ENCODE results near the gene CRY2. TPM values are rescaled to one million over a fixed set of nuclear protein-coding genes. Genes with fewer than 3 reads are reported as not detected.
"Not testable (repeated sequence)": the region's sequence is repeated elsewhere in the genome, so short reads cannot be mapped to it uniquely, and the experiment has no call there.

The CRY2 gene
- total RNA-seq, 2 donors from 2014 or later: 24.6 to 65.9 TPM

DNA sequence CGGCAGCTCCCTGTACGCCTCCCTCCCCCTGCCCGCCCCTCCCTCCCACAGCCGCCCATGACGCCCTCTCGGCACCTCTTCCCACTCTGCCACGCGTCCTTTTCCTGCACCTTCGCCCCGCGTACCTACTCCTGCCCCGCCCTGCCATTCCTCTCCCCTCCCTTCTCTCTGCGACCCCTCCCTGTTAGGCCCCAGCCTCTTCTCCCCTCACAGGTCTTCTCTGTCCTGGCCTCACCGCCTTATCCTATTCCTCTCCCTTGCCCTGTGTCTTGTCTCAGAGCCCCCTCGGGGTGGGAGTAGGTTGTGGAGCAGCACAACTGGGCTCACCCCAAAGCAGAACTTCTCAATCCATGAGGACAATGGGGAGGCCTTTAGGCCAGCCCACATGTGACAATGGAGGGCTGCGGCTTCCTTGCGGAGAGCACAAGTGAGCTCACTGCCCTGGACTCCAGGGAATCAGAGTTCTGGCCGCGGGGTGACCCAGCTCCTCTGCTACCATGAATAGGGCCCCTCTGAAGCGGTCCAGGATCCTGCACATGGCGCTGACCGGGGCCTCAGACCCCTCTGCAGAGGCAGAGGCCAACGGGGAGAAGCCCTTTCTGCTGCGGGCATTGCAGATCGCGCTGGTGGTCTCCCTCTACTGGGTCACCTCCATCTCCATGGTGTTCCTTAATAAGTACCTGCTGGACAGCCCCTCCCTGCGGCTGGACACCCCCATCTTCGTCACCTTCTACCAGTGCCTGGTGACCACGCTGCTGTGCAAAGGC, 41.8 kb upstream of the CRY2 start:
- Histone ChIP-seq H3K4me1 (peaks cover 40% of the 10 kb centered on the region), H3K36me3 (replicated peaks in 1 of 2; ENCODE audit: insufficient read depth in 1 of 2, low read depth in 2 of 2) (no peaks in the 10 kb centered on the region), H3K27me3 (no peaks in the 10 kb centered on the region), H3K9me3 (no peaks in the 10 kb centered on the region), H3K27ac (peak overlapping the region; percentile 86 to 95 (median 91)), H3K4me3 (peak overlapping the region; percentile 59)
- intact Hi-C loops (cut with DNase I): no loop called here
- DNase-seq (peak; percentile 49 to 57 (median 50)), ATAC-seq (peak; percentile 56)
- no peak for TF ChIP-seq POLR2A (IDR thresholded peaks at IDR 0.05)
- TF ChIP-seq, protein P1, sequence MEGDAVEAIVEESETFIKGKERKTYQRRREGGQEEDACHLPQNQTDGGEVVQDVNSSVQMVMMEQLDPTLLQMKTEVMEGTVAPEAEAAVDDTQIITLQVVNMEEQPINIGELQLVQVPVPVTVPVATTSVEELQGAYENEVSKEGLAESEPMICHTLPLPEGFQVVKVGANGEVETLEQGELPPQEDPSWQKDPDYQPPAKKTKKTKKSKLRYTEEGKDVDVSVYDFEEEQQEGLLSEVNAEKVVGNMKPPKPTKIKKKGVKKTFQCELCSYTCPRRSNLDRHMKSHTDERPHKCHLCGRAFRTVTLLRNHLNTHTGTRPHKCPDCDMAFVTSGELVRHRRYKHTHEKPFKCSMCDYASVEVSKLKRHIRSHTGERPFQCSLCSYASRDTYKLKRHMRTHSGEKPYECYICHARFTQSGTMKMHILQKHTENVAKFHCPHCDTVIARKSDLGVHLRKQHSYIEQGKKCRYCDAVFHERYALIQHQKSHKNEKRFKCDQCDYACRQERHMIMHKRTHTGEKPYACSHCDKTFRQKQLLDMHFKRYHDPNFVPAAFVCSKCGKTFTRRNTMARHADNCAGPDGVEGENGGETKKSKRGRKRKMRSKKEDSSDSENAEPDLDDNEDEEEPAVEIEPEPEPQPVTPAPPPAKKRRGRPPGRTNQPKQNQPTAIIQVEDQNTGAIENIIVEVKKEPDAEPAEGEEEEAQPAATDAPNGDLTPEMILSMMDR (IDR thresholded peaks at IDR 0.05): no peak
- 8 to 11% methylated on average over 22 to 27 of the region's 29 CpGs for WGBS, 2 donors

DNA sequence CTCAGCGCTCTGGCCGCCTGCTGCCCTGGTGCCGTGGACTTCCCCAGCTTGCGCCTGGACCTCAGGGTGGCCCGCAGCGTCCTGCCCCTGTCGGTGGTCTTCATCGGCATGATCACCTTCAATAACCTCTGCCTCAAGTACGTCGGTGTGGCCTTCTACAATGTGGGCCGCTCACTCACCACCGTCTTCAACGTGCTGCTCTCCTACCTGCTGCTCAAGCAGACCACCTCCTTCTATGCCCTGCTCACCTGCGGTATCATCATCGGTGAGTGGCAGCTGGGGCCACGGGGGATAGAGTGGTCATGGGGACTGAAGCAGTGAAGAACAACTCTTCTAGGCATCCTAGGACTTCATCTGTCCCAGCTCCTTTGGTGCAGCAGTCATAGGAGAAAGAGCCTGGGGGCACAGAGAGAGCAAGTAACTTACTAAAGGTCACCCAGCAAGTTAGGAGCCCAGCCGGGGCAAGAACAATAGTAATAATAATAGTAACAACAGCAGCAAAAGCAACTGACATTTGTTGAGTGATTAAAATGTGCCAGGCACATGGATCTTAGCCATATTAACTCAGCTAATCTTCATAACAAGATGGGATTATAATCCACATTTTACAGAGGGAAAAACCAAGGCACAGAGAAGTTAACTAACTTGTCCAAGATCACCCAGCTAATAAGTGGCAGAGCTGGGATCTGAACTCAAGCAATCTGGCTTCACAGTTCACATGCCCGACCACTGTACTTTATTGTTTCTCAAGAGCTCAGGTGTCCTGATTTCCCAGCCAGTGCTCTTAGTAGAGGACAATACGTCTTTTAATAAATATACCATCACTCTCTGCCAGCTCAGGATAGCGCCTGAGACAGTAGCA, 41.0 kb upstream of the CRY2 start:
- H3K27me3 ChIP-seq: no peaks in the 10 kb centered on the region
- 39 to 43% methylated on average over 16 to 20 of the region's 20 CpGs for WGBS, 2 donors
- H3K27ac ChIP-seq: peak overlapping the region in 2 of 4 donors; percentile 86 to 95
- peaks cover 0 to 8% of the 10 kb centered on the region in 2 donors for H3K36me3 ChIP-seq (replicated peaks in 1 of 2; ENCODE audit: insufficient read depth in 1 of 2, low read depth in 2 of 2)
- intact Hi-C loops (cut with DNase I): no loop called here
- peaks cover 40% of the 10 kb centered on the region for H3K4me1 ChIP-seq
- H3K9me3 ChIP-seq: no peaks in the 10 kb centered on the region
- DNase-seq (peak in 1 of 4 donors; percentile 25), ATAC-seq (no peak)
- peak overlapping the region; percentile 59 for H3K4me3 ChIP-seq
- TF ChIP-seq, protein P1 (IDR thresholded peaks at IDR 0.05): no peak
- no peak for TF ChIP-seq POLR2A (IDR thresholded peaks at IDR 0.05)

DNA sequence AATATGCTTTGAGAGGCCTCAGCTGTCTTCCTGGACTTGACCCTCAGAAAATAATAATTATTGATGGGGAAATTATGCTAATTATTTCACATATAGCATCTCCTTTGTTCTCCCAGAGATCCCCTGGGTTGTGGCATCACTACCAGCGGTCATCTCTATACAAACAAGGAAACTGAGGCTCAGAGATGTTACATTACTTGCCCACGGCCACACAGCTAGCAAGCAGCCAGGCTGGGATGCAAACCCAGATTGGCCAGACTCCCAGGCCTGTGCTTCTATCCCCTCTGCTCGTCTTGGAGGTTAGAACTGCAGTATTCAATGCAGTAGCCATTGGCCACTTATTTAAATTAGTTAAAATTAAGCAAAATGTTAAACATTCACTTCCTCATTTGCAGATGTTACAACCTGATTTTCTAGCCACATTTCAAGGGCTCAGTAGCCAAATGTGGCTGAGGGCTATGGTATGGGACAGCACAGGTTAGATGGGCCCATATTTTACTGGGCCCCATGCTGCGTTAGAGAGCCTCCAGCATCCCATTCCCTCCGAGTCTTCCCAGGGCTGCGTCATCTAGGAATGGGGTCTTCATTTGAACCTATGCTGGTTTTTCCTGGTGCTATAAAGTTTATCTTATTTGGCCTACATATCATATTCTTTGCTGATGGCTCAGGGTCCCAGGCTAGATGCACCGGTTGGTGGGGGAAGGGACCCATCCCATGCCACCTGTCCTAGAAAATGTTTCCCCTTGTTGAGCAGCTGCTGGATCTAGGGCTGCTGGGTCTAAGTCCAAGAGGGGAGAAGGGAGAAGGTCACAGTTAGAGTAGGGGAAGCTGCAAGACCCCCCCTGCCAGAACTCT, 40.1 kb upstream of the CRY2 start:
- intact Hi-C loops (cut with DNase I): no loop called here
- Histone ChIP-seq H3K9me3 (no peaks in the 10 kb centered on the region), H3K4me3 (no peak overlapping the region), H3K27me3 (no peaks in the 10 kb centered on the region), H3K36me3 (replicated peaks in 1 of 2; ENCODE audit: insufficient read depth in 1 of 2, low read depth in 2 of 2) (peaks cover 0 to 11% of the 10 kb centered on the region in 2 donors), H3K4me1 (peaks cover 40% of the 10 kb centered on the region), H3K27ac (no peak overlapping the region)
- DNase-seq: no peak
- WGBS, 2 donors: 52 to 61% methylated on average over 7 of the region's 7 CpGs
- TF ChIP-seq, protein P1 (IDR thresholded peaks at IDR 0.05): no peak
- TF ChIP-seq POLR2A (IDR thresholded peaks at IDR 0.05): no peak
- ATAC-seq: no peak

DNA sequence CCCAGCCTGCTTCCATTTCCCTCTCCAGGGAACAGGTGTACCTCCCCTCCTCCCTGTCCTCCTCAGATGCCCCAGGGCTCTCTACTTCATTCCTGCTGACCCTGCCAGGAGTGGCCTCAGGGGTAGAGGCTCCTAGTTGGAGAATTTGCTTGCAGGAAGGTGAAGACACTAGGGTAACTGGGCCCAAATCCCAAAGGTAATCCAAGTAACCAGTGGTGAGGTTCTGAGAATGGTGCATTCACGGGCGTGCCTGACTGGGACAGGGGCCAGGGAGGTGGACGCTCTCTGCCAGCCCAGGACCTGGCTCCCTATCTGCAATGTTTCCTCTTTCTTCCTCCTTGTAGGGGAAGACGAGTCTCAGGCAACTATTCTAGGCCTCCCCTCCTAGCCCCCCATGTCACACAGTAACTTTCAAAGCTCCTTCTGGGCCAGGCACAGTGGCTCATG, 39.5 kb upstream of the CRY2 start:
- intact Hi-C loops (cut with DNase I): no loop called here
- H3K36me3 ChIP-seq (replicated peaks in 1 of 2; ENCODE audit: insufficient read depth in 1 of 2, low read depth in 2 of 2): peaks cover 0 to 11% of the 10 kb centered on the region in 2 donors
- no peak overlapping the region for H3K4me3 ChIP-seq
- WGBS, 2 donors: 24 to 37% methylated on average over 3 to 4 of the region's 4 CpGs
- no peaks in the 10 kb centered on the region for H3K9me3 ChIP-seq
- DNase-seq: peak in 1 of 4 donors; percentile 31
- ATAC-seq: no peak
- no peaks in the 10 kb centered on the region for H3K27me3 ChIP-seq
- TF ChIP-seq, protein P1 (IDR thresholded peaks at IDR 0.05): no peak
- no peak for TF ChIP-seq POLR2A (IDR thresholded peaks at IDR 0.05)
- H3K4me1 ChIP-seq: peaks cover 40% of the 10 kb centered on the region
- H3K27ac ChIP-seq: no peak overlapping the region

DNA sequence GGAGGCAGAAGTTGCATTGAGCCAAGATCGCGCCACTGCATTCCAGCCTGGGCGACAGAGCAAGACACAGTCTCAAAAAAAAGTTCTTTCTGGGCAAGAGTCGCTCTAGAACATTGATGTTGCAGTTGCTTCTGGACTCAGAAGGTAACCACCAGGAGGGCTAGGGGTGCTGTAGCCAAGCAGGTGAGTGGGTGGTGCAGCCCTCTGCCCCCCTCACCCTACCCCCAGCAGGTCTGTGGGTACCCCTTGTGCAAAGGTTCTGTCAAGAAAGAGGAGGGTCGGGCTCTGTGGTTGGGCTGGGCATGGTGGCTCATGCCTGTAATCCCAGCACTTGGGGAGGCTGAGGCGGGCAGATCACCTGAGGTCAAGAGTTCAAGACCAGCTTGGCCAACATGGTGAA, 38.8 kb upstream of the CRY2 start:
- ATAC-seq; H3K9me3 ChIP-seq; H3K27me3 ChIP-seq; H3K27ac ChIP-seq; H3K4me3 ChIP-seq; intact Hi-C loops (cut with DNase I); DNase-seq: not testable (repeated sequence)
- 92 to 96% methylated on average over 4 to 6 of the region's 6 CpGs for WGBS, 2 donors
- H3K36me3 ChIP-seq (replicated peaks in 1 of 2; ENCODE audit: insufficient read depth in 1 of 2, low read depth in 2 of 2): peaks cover 0 to 11% of the 10 kb centered on the region in 2 donors
- H3K4me1 ChIP-seq: peaks cover 40% of the 10 kb centered on the region
